Cardiac muscle cell (in vitro differentiated cells and primary cell): ENCODE results near the gene APOBEC3C. TPM values are rescaled to one million over a fixed set of nuclear protein-coding genes. Genes with fewer than 3 reads are reported as not detected.
"Not testable (repeated sequence)": the region's sequence is repeated elsewhere in the genome, so short reads cannot be mapped to it uniquely, and the experiment has no call there.

Source experiments
- DNase-seq, 2 donors: peaks; one replicate each; pipeline versions ENCODE4 v3.0.0 to v3.0.0-alpha.2; 2010 to 2017; ENCODE audit warnings: low read depth in 1 of 2, low spot score in 1 of 2
- H3K27ac ChIP-seq: fragments of 200-600 bp; sonication (generic); 2 replicates; pipeline ENCODE4 v1.5.1; 2016
- H3K27me3 ChIP-seq: fragments of 200-600 bp; sonication (generic); 2 replicates; pipeline ENCODE4 v1.6.0; 2016; ENCODE audit warnings: control low read depth
- H3K36me3 ChIP-seq: fragments of 200-600 bp; sonication (generic); 2 replicates; pipeline ENCODE4 v1.5.1; 2016; ENCODE audit warnings: control low read depth
- H3K4me1 ChIP-seq: fragments of 200-600 bp; sonication (generic); 2 replicates; pipeline ENCODE4 v1.8.1; 2017; ENCODE audit warnings: low read depth, mild to moderate bottlenecking, mixed run types
- H3K4me3 ChIP-seq: fragments of 200-600 bp; sonication (generic); 2 replicates; pipeline ENCODE4 v1.5.1; 2016; ENCODE audit warnings: mild to moderate bottlenecking
- H3K9me3 ChIP-seq: fragments of 200-600 bp; sonication (generic); 2 replicates; pipeline ENCODE4 v1.5.1; 2017; ENCODE audit warnings: low read depth, mild to moderate bottlenecking, control low read depth
- polyA plus RNA-seq: library from polyadenylated mRNA; unstranded; fragments of >200 nt; fragmentation: Nextera tagmentation; extraction: Ambion mirVana; gene quantifications from 2 replicates; pipeline ENCODE4 v1.2.1, GENCODE V29; 2016
- total RNA-seq: library from RNA; depleted of rRNA; stranded (reverse); fragments of >200 nt; gene quantifications from 2 replicates; pipeline ENCODE4 v1.2.3, GENCODE V29; 2016
- TF ChIP-seq, protein P1 (sequence below): IDR thresholded peaks from 2 replicates; pipeline ENCODE4 v1.5.1; 2012; ENCODE audit warnings: low read depth, mild to moderate bottlenecking, low read length

Gene APOBEC3C
- total and polyA plus RNA-seq, 2 experiments from 2014 or later: 15.7 to 84.0 TPM

- Histone ChIP-seq H3K4me3 (peak overlapping the region; percentile 7), H3K27me3 (no peaks in the 10 kb centered on the region), H3K27ac (peak overlapping the region; percentile 54), H3K9me3 (no peaks in the 10 kb centered on the region), H3K4me1 (peaks cover 17% of the 10 kb centered on the region), H3K36me3 (no peaks in the 10 kb centered on the region)
- no peak for DNase-seq
- TF ChIP-seq, protein P1, sequence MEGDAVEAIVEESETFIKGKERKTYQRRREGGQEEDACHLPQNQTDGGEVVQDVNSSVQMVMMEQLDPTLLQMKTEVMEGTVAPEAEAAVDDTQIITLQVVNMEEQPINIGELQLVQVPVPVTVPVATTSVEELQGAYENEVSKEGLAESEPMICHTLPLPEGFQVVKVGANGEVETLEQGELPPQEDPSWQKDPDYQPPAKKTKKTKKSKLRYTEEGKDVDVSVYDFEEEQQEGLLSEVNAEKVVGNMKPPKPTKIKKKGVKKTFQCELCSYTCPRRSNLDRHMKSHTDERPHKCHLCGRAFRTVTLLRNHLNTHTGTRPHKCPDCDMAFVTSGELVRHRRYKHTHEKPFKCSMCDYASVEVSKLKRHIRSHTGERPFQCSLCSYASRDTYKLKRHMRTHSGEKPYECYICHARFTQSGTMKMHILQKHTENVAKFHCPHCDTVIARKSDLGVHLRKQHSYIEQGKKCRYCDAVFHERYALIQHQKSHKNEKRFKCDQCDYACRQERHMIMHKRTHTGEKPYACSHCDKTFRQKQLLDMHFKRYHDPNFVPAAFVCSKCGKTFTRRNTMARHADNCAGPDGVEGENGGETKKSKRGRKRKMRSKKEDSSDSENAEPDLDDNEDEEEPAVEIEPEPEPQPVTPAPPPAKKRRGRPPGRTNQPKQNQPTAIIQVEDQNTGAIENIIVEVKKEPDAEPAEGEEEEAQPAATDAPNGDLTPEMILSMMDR: no peak
Measured at GRCh38 chr22:39039306-39040126, 25.5 kb downstream of the APOBEC3C start.

GRCh38 chr22:39040155-39040537 is 26.1 kb downstream of the APOBEC3C start:
- not testable (repeated sequence) for H3K36me3 ChIP-seq, DNase-seq, H3K27me3 ChIP-seq, H3K9me3 ChIP-seq
- Histone ChIP-seq H3K27ac (peak overlapping the region; percentile 54), H3K4me1 (peaks cover 17% of the 10 kb centered on the region), H3K4me3 (peak overlapping the region; percentile 7)

- peak; percentile 61 to 73 for DNase-seq
- Histone ChIP-seq H3K4me3 (peak within 1 kb of the TSS; percentile 58), H3K27ac (peak within 1 kb of the TSS; percentile 87), H3K4me1 (peaks cover 17% of the 10 kb centered on the region)
- H3K9me3 ChIP-seq, H3K36me3 ChIP-seq, H3K27me3 ChIP-seq: not testable (repeated sequence)
Measured at GRCh38 chr22:39040538-39041296, 26.7 kb downstream of the APOBEC3C start, which contains the start of gene APOBEC3F. Gene APOBEC3F (plus strand): TSS chr22:39040864. CDS start chr22:39040961, 97 bp downstream.

DNA sequence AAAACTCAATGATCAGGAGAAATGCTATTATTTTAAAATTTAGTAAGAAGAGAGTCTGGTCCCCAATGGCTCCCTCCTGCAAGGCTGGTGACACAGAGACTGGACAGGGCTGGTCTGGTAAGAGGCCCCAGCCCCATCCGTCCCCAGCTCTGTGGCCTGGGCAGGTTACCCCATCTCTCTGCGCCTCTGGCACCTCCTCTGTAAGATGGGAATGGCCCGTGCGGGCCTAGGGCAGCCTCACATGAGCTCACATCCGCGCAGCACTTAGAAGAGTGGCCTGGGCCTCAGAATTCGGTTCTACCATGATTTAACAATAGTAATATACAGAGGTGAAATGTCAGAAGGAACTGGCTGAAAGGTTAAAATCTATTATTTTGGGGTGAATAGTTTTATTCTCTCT is 27.9 kb downstream of the APOBEC3C start:
- Histone ChIP-seq H3K27me3 (no peaks in the 10 kb centered on the region), H3K4me3 (no peak overlapping the region), H3K4me1 (peaks cover 17% of the 10 kb centered on the region), H3K9me3 (no peaks in the 10 kb centered on the region), H3K27ac (peak overlapping the region; percentile 87), H3K36me3 (no peaks in the 10 kb centered on the region)
- no peak for DNase-seq
- TF ChIP-seq, protein P1: no peak

DNA sequence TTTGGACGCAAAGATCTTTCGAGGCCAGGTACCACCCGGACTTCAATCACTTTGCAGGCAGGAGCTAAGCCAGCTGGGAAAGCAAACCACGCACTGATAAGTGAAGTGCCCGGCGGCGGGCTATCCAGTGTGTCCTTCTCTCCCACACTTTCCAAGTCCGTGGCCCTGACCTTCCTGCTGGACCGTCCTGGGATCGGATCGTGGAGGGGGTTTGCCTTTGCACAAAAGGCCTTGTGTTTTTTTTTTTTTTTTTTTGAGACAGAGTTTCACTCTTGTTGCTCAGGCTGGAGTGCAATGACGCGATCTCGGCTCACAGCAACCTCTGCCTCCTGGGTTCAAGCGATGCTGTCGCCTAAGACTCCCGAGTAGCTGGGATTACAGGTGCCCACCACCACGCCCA is 29.0 kb downstream of the APOBEC3C start:
- not testable (repeated sequence) for H3K9me3 ChIP-seq, DNase-seq, H3K36me3 ChIP-seq, H3K27me3 ChIP-seq, H3K27ac ChIP-seq, H3K4me3 ChIP-seq
- H3K4me1 ChIP-seq: peaks cover 16% of the 10 kb centered on the region

- H3K9me3 ChIP-seq, H3K4me3 ChIP-seq, H3K27me3 ChIP-seq, DNase-seq, H3K36me3 ChIP-seq, H3K27ac ChIP-seq, H3K4me1 ChIP-seq: not testable (repeated sequence)
Measured at GRCh38 chr22:39045136-39045535, 31.1 kb downstream of the APOBEC3C start.

- not testable (repeated sequence) for H3K4me3 ChIP-seq, H3K36me3 ChIP-seq, DNase-seq, H3K27ac ChIP-seq, H3K9me3 ChIP-seq, H3K27me3 ChIP-seq, H3K4me1 ChIP-seq
Measured at GRCh38 chr22:39049486-39049885, 35.4 kb downstream of the APOBEC3C start.

- H3K36me3 ChIP-seq, DNase-seq, H3K27ac ChIP-seq, H3K27me3 ChIP-seq, H3K4me1 ChIP-seq, H3K9me3 ChIP-seq, H3K4me3 ChIP-seq: not testable (repeated sequence)
Measured at GRCh38 chr22:39051844-39052495, 37.9 kb downstream of the APOBEC3C start.
